GM12892 (cell line): ENCODE data around the gene IDNK.

Source experiments
- POLR2A ChIP-seq: IDR thresholded peaks from 2 replicates; pipeline ENCODE4 v1.6.1; 2011; ENCODE audit warnings: low read depth, low read length, control low read depth
- POLR2AphosphoS5 ChIP-seq: IDR thresholded peaks from 2 replicates; pipeline ENCODE4 v1.6.1; 2011; ENCODE audit warnings: low read depth, low read length, control low read depth
- TAF1 ChIP-seq: IDR thresholded peaks from 2 replicates; pipeline ENCODE4 v1.6.1; 2011; ENCODE audit warnings: low read depth, mild to moderate bottlenecking, control low read depth, low read length, borderline replicate concordance

GRCh38 chr9:83596899-83597504 lies 25.9 kb upstream of the IDNK start:
- TF ChIP-seq POLR2AphosphoS5, result no peak
- TF ChIP-seq POLR2A, result no peak
- TF ChIP-seq TAF1, result no peak
